NT2/D1 (cell line): ENCODE measurements around the gene CLDN19.

Source experiments
- YY1 ChIP-seq: IDR thresholded peaks from 2 replicates; pipeline ENCODE4 v1.6.1; 2011; ENCODE audit not compliant: insufficient read length, insufficient read depth
- ZNF274 ChIP-seq: IDR thresholded peaks from 2 replicates; pipeline ENCODE4 v1.6.1; 2011; ENCODE audit warnings: mild to moderate bottlenecking, low read depth, low read length

DNA sequence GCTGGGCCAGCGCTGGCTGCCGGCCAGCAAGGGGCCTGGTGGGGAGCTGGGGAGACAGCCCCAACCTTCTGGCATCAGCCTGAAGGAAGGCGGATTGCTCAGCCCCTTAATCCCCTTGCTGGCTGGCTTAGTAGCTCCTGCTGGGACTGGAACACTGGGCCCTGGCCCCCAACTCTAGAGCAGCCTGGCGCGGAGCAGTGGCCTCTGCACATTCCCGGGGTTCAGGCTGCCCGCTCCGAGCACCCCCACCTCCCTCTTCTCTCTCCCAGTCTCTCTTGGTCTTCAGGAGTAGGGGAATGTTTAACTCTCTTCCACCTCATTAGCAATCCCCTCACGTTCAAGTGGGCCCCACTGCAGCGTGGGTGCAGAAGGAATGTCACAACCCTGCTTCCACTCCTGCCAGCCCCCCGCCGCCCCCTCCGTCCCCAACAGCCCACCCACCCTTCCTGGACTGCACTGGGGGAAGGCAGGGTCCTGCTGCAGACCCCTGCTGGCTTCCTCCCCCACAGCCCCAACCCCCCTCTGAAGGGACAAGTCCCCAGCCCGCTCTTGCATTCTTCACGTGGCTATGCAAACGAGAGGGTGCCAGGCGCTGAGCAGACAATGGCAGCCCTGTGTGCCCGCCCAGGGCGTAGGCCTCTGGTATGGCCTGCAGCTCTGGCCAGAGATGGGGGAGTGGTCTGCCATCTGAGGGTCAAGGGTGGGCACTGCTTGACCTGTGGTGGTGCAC, 980 bp upstream of the CLDN19 start:
- TF ChIP-seq YY1 (no peak), ZNF274 (no peak)
